Ishikawa (cell line): Measurements from ENCODE around the gene TXNDC8.

Source experiments
- CEBPB ChIP-seq: IDR thresholded peaks from 2 replicates; pipeline ENCODE4 v1.6.1; 2012
- CREB1 ChIP-seq: IDR thresholded peaks from 2 replicates; pipeline ENCODE4 v1.6.1; 2012; ENCODE audit warnings: low read depth
- EGR1 ChIP-seq: IDR thresholded peaks from 2 replicates; pipeline ENCODE4 v1.6.1; 2012
- EP300 ChIP-seq: IDR thresholded peaks from 2 replicates; pipeline ENCODE4 v1.6.1; 2012; ENCODE audit warnings: borderline replicate concordance
- FOXM1 ChIP-seq: IDR thresholded peaks from 2 replicates; pipeline ENCODE4 v1.6.1; 2012; ENCODE audit warnings: low read depth, borderline replicate concordance
- NFIC ChIP-seq: IDR thresholded peaks from 2 replicates; pipeline ENCODE4 v1.6.1; 2012
- RAD21 ChIP-seq: IDR thresholded peaks from 2 replicates; pipeline ENCODE4 v1.6.1; 2012; ENCODE audit warnings: low read depth
- REST ChIP-seq: IDR thresholded peaks from 2 replicates; pipeline ENCODE4 v1.6.1; 2012; ENCODE audit warnings: low read depth, mild to moderate bottlenecking
- TAF1 ChIP-seq: IDR thresholded peaks from 2 replicates; pipeline ENCODE4 v1.6.1; 2012; ENCODE audit warnings: low read depth, mild to moderate bottlenecking
- TCF12 ChIP-seq: IDR thresholded peaks from 2 replicates; pipeline ENCODE4 v1.6.1; 2012; ENCODE audit warnings: low read depth
- YY1 ChIP-seq: IDR thresholded peaks from 2 replicates; pipeline ENCODE4 v1.6.1; 2012; ENCODE audit warnings: low read depth
- ZBTB7A ChIP-seq: IDR thresholded peaks from 2 replicates; pipeline ENCODE4 v1.6.1; 2012; ENCODE audit warnings: low read depth
- TF ChIP-seq, protein P1 (sequence below): IDR thresholded peaks from 2 replicates; pipeline ENCODE4 v1.6.1; 2012
- TF ChIP-seq, protein P2 (sequence below): IDR thresholded peaks from 2 replicates; pipeline ENCODE4 v1.6.1; 2012

Gene TXNDC8

DNA sequence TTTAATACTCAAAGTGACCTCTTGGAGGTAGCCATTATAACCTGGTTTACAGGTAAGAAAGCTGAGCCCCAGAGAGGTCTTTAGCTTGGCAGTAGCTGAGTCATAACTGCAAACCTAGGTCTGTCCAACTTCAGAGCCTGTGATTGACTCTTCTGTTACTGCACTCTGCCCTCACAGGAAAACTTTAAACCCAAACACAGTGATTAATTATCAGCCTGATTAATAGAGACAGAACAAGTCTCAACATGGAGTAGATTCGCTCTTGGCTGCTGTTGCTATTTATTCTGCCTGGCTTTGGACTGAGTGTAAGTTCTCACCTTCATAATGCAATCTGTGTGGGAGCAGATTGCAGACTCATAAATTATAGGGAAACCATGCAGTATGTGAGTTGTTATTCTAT, 53.9 kb downstream of the TXNDC8 start:
- TF ChIP-seq CEBPB, result no peak
- no peak for TF ChIP-seq TCF12
- no peak for TF ChIP-seq ZBTB7A
- TF ChIP-seq REST, result no peak
- no peak for TF ChIP-seq TAF1

DNA sequence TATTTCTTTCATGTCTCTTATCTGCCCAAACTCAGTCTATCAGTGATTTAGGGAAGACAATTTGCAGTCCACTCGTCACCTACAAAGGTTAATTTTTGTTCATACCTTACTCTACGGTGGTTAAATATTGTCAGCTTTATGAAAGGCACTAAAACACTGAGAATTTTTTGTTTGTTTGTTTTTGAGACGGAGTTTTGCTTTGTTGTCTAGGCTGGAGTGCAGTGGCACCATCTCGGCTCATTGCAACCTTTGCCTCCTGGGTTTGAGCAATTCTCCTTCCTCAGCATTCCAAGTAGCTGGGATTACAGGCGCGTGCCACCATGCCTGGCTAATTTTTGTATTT, 55.0 kb downstream of the TXNDC8 start:
- TF ChIP-seq EGR1 (no peak), EP300 (no peak), REST (no peak), CREB1 (no peak), TCF12 (no peak)
- TF ChIP-seq, protein P1, sequence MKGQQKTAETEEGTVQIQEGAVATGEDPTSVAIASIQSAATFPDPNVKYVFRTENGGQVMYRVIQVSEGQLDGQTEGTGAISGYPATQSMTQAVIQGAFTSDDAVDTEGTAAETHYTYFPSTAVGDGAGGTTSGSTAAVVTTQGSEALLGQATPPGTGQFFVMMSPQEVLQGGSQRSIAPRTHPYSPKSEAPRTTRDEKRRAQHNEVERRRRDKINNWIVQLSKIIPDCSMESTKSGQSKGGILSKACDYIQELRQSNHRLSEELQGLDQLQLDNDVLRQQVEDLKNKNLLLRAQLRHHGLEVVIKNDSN, result no peak

- TF ChIP-seq NFIC (no peak), EGR1 (no peak), FOXM1 (no peak), RAD21 (no peak), EP300 (no peak), YY1 (no peak), CEBPB (no peak), TAF1 (no peak), CREB1 (no peak)
These were observed 55.5 kb downstream of the TXNDC8 start for GRCh38 chr9:110282018-110282738.

GRCh38 chr9:110278080-110278707, 59.5 kb downstream of the TXNDC8 start:
- TF ChIP-seq, protein P1, result no peak
- TF ChIP-seq FOXM1, result no peak

GRCh38 chr9:110276781-110277180, 60.9 kb downstream of the TXNDC8 start:
- TF ChIP-seq TAF1, result no peak
- TF ChIP-seq ZBTB7A, result no peak
- no peak for TF ChIP-seq EGR1
- TF ChIP-seq NFIC, result no peak
- TF ChIP-seq RAD21, result no peak
- TF ChIP-seq, protein P2, sequence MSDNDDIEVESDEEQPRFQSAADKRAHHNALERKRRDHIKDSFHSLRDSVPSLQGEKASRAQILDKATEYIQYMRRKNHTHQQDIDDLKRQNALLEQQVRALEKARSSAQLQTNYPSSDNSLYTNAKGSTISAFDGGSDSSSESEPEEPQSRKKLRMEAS, result no peak
- TF ChIP-seq REST, result no peak
- TF ChIP-seq EP300, result no peak
